AG09309 (cell line): ENCODE data around the gene SYT1.

ENCODE experiments used
- DNase-seq: peaks from one replicate; pipeline ENCODE4 v3.0.0-alpha.2; 2010; ENCODE audit warnings: low read depth
- H3K4me3 ChIP-seq: 2 replicates; pipeline ENCODE4 v1.5.1; 2011; ENCODE audit warnings: mild to moderate bottlenecking, low read depth, low read length, moderate library complexity; ENCODE audit not compliant: control insufficient read depth
- TF ChIP-seq, protein P1 (sequence below): IDR thresholded peaks from 2 replicates; pipeline ENCODE4 v1.5.1; 2011; ENCODE audit warnings: mild to moderate bottlenecking, low read depth, low read length, inconsistent platforms; ENCODE audit not compliant: insufficient read depth, control insufficient read depth; ENCODE audit errors: missing control alignments

SYT1 gene

DNA sequence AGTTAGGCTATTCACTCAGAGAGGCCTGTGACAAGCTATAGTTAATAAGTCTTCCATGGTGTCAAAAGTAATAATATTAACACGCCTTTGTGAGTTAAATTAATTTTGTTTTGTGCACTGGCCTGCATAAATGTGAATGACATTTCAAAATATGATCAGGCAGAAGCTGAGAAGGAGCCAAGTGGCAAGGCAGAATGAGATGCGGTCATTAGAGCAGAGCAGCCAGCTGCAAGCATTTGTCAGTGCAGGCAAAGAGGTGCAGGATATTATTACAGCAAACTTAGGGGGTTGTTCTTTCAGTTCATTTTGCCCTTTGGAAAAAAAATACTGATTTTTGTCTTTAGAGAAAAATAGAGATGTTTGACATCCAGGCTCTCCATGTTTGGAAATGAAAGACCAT lies 461.6 kb downstream of the SYT1 start:
- no peak overlapping the region for H3K4me3 ChIP-seq
- DNase-seq = no peak
- TF ChIP-seq, protein P1, sequence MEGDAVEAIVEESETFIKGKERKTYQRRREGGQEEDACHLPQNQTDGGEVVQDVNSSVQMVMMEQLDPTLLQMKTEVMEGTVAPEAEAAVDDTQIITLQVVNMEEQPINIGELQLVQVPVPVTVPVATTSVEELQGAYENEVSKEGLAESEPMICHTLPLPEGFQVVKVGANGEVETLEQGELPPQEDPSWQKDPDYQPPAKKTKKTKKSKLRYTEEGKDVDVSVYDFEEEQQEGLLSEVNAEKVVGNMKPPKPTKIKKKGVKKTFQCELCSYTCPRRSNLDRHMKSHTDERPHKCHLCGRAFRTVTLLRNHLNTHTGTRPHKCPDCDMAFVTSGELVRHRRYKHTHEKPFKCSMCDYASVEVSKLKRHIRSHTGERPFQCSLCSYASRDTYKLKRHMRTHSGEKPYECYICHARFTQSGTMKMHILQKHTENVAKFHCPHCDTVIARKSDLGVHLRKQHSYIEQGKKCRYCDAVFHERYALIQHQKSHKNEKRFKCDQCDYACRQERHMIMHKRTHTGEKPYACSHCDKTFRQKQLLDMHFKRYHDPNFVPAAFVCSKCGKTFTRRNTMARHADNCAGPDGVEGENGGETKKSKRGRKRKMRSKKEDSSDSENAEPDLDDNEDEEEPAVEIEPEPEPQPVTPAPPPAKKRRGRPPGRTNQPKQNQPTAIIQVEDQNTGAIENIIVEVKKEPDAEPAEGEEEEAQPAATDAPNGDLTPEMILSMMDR = no peak

DNA sequence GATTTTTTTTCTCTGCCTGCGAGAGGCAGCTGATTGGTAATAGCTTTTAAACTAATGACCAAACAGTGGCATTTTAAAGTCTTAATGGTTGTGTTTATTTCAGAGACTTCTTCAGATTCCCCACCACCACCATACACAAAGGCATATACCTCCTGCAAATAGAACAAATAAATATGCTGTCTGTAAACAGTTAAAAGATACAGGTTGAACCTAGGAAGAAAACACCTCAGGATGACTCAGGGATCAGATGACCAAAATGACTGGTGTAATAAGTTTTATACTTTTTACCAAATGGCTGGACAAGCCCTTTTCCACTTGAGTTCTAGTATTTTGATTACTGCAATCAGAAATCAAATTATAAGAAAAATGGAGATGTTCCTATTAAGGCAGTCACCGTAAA lies 462.1 kb downstream of the SYT1 start:
- no peak overlapping the region for H3K4me3 ChIP-seq
- DNase-seq = no peak
- TF ChIP-seq, protein P1 = no peak

GRCh38 chr12:79327465-79327864 lies 462.9 kb downstream of the SYT1 start:
- no peak for DNase-seq
- TF ChIP-seq, protein P1 = no peak
- H3K4me3 ChIP-seq = no peak overlapping the region

- TF ChIP-seq, protein P1 = no peak
- no peak overlapping the region for H3K4me3 ChIP-seq
- peak; percentile 51 for DNase-seq
These were observed 465.4 kb downstream of the SYT1 start for GRCh38 chr12:79329933-79330332.

- TF ChIP-seq, protein P1 = no peak
- no peak overlapping the region for H3K4me3 ChIP-seq
- peak; percentile 14 for DNase-seq
These were observed 467.3 kb downstream of the SYT1 start for GRCh38 chr12:79331870-79332269.

GRCh38 chr12:79333144-79333543 lies 468.6 kb downstream of the SYT1 start:
- TF ChIP-seq, protein P1 = no peak
- H3K4me3 ChIP-seq = no peak overlapping the region
- DNase-seq = no peak
